Measurements from ENCODE around the gene CTRL. TPM values are rescaled to one million over a fixed set of nuclear protein-coding genes. Genes with fewer than 3 reads are reported as not detected.

CTRL gene
- total and polyA plus RNA-seq, 2 donors (not counting 3 experiments of a cell fraction or from before 2014, with no cell fraction given) = 1.0 to 1.1 TPM

DNA sequence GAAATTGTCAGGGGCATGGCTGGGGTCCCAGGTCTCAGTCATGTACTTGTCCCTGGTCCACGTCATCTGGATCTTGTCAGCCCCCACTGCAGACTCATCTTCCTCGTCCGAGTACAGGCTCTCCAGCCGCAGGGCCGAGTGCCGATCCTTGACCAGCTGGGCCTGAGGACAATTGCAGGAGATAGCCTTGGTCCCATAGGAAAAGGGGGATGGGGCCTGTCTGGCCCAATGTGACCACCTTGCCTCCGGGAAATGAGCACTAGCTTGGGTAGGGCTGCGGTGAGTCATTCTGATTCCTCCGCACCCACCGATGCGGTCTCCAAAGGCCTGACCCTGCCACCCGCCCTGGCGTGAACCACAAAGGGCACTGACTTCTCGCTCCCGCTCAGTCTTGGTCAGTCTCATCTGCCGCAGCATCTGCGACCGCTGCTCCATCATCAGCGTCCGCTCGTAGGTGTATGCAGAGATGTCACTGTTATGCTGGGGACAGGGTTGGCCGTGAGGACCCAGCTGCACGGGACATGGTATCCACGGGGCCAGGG lies 13.8 kb upstream of the CTRL start:
- H4K20me1 ChIP-seq (replicated peaks; ENCODE audit: control insufficient read depth, extremely low read depth, insufficient read depth, low read length) = no peaks in the 10 kb centered on the region
- POLR2A ChIA-PET = no interaction called here
- H3K27me3 ChIP-seq (ENCODE audit: control insufficient read depth in 2 of 2, insufficient read depth in 2 of 2, low read length in 2 of 2) = no peaks in the 10 kb centered on the region
- no peak for FAIRE-seq
- no peaks in the 10 kb centered on the region for H3K9me1 ChIP-seq (replicated peaks; ENCODE audit: control insufficient read depth, extremely low read depth, insufficient read depth, low read length)
- CTCF ChIA-PET = interaction anchor here (1.3 to 1.4 kb wide), 2 partner anchors 62 to 129 kb away, joined by 3 to 5 read pairs; no protein-coding TSS in a partner anchor
- no peak overlapping the region for H3K27ac ChIP-seq (ENCODE audit: insufficient read depth, low read depth, low read length)
- H3K4me1 ChIP-seq (ENCODE audit: control insufficient read depth, extremely low read depth, insufficient read depth, low read length) = no peaks in the 10 kb centered on the region
- no peaks in the 10 kb centered on the region for H3K9me3 ChIP-seq (replicated peaks; ENCODE audit: control insufficient read depth, insufficient read depth, low read length)
- no peak for DNase-seq (ENCODE audit: low read depth, low spot score)
- peaks cover 25 to 77% of the 10 kb centered on the region in 2 experiments for H3K36me3 ChIP-seq (ENCODE audit: control insufficient read depth in 2 of 2, extremely low read depth in 1 of 2, insufficient read depth in 2 of 2, low read length in 2 of 2)
- no peak overlapping the region for H3K4me3 ChIP-seq (replicated peaks in 1 of 3; ENCODE audit: insufficient read depth in 1 of 3, low read depth in 1 of 3, low read length in 3 of 3)
- intact Hi-C loops (cut with micrococcal nuclease) (no loop called here), dilution Hi-C loops (cut with MboI; ENCODE audit: extremely low pct_ligation_motif_present, low sequenced_read_pairs) (no loop called here)
- no peak overlapping the region for H3K4me2 ChIP-seq (ENCODE audit: insufficient read depth, low read length)
- no peak overlapping the region for H2AFZ ChIP-seq (ENCODE audit: low read depth, low read length)
- BruUV-seq (replicated peaks) = TSS peak; percentile 14
- H3K9ac ChIP-seq (replicated peaks; ENCODE audit: extremely low read depth, insufficient read depth, low read length) = no peak overlapping the region
- TF ChIP-seq JUN (IDR thresholded peaks at IDR 0.05; ENCODE audit: borderline replicate concordance, insufficient read depth, insufficient read length, low read depth) = no peak
- H3K79me2 ChIP-seq (ENCODE audit: control insufficient read depth, insufficient read depth, low read length) = no peaks in the 10 kb centered on the region

DNA sequence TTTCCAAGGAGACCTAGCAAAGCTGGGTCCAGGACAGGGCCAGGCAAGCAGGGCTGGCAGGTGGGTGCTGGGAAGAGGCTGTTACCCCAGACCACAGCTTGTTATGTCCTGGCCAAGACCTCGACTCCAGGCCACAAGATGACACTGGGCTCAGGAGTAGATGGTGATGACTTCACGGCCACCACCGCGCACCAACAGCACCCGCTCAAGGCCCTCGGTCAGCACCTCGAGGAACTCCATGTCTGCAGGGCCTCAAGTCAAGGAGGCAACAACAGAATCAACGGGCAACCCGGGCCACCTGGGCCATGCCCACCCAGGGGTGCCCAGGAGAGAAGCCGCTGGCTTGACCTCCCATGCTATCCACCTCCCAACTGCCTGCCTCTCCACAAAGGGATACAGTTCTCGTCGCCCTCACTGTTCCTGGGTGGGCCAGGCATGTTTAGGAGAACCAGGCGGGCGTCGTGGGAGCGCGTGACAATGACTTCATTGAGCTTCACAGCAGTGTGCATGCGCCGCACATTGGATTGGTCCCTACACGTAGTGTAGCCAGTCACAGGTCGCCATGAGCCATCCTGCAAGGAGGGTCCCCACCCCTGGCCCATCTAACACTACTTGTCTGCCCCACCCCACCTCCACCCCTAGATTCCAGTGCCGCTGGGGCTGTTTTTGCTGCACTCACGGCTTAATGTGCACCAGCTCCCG lies 13.2 kb upstream of the CTRL start:
- H3K36me3 ChIP-seq (ENCODE audit: control insufficient read depth in 2 of 2, extremely low read depth in 1 of 2, insufficient read depth in 2 of 2, low read length in 2 of 2) = peaks cover 25 to 77% of the 10 kb centered on the region in 2 experiments
- TF ChIP-seq FOS (IDR thresholded peaks at IDR 0.05; ENCODE audit: borderline replicate concordance, insufficient read depth, low read length) (no peak), GATA2 (IDR thresholded peaks at IDR 0.05; ENCODE audit: insufficient read depth, insufficient read length, low read depth, low read length) (no peak), POLR2A (IDR thresholded peaks at IDR 0.05; ENCODE audit: low read depth, low read length) (no peak), POLR2AphosphoS5 (IDR thresholded peaks at IDR 0.05; ENCODE audit: insufficient read depth, low read depth, low read length) (no peak), MYC (IDR thresholded peaks at IDR 0.05; ENCODE audit: low read depth, low read length) (no peak), EZH2 (IDR thresholded peaks at IDR 0.05; ENCODE audit: borderline replicate concordance, low read depth, low read length, severe bottlenecking) (no peak), JUN (IDR thresholded peaks at IDR 0.05; ENCODE audit: borderline replicate concordance, insufficient read depth, insufficient read length, low read depth) (no peak)
- TF ChIP-seq, protein P1, sequence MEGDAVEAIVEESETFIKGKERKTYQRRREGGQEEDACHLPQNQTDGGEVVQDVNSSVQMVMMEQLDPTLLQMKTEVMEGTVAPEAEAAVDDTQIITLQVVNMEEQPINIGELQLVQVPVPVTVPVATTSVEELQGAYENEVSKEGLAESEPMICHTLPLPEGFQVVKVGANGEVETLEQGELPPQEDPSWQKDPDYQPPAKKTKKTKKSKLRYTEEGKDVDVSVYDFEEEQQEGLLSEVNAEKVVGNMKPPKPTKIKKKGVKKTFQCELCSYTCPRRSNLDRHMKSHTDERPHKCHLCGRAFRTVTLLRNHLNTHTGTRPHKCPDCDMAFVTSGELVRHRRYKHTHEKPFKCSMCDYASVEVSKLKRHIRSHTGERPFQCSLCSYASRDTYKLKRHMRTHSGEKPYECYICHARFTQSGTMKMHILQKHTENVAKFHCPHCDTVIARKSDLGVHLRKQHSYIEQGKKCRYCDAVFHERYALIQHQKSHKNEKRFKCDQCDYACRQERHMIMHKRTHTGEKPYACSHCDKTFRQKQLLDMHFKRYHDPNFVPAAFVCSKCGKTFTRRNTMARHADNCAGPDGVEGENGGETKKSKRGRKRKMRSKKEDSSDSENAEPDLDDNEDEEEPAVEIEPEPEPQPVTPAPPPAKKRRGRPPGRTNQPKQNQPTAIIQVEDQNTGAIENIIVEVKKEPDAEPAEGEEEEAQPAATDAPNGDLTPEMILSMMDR (IDR thresholded peaks at IDR 0.05; ENCODE audit: extremely low read depth in 1 of 2, insufficient read depth in 1 of 2, low read depth in 1 of 2, low read length in 2 of 2) = no peak
- TF ChIP-seq, protein P2, sequence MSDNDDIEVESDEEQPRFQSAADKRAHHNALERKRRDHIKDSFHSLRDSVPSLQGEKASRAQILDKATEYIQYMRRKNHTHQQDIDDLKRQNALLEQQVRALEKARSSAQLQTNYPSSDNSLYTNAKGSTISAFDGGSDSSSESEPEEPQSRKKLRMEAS (IDR thresholded peaks at IDR 0.05; ENCODE audit: insufficient read depth, insufficient read length) = no peak

More for the DNA sequence above, 13.2 kb upstream of the CTRL start:
- no peak for DNase-seq (ENCODE audit: low read depth, low spot score)
- Histone ChIP-seq H2AFZ (ENCODE audit: low read depth, low read length) (no peak overlapping the region), H3K9me3 (replicated peaks; ENCODE audit: control insufficient read depth, insufficient read depth, low read length) (no peaks in the 10 kb centered on the region), H3K27me3 (ENCODE audit: control insufficient read depth in 2 of 2, insufficient read depth in 2 of 2, low read length in 2 of 2) (no peaks in the 10 kb centered on the region), H3K9ac (replicated peaks; ENCODE audit: extremely low read depth, insufficient read depth, low read length) (no peak overlapping the region), H3K4me1 (ENCODE audit: control insufficient read depth, extremely low read depth, insufficient read depth, low read length) (no peaks in the 10 kb centered on the region), H3K4me2 (ENCODE audit: insufficient read depth, low read length) (no peak overlapping the region), H4K20me1 (replicated peaks; ENCODE audit: control insufficient read depth, extremely low read depth, insufficient read depth, low read length) (no peaks in the 10 kb centered on the region), H3K9me1 (replicated peaks; ENCODE audit: control insufficient read depth, extremely low read depth, insufficient read depth, low read length) (no peaks in the 10 kb centered on the region), H3K27ac (ENCODE audit: insufficient read depth, low read depth, low read length) (no peak overlapping the region), H3K4me3 (replicated peaks in 1 of 3; ENCODE audit: insufficient read depth in 1 of 3, low read depth in 1 of 3, low read length in 3 of 3) (no peak overlapping the region), H3K79me2 (ENCODE audit: control insufficient read depth, insufficient read depth, low read length) (no peaks in the 10 kb centered on the region)
- intact Hi-C loops (cut with micrococcal nuclease) (no loop called here), dilution Hi-C loops (cut with MboI; ENCODE audit: extremely low pct_ligation_motif_present, low sequenced_read_pairs) (no loop called here)
- POLR2A ChIA-PET = no interaction called here
- BruUV-seq (replicated peaks) = no TSS peak
- no peak for FAIRE-seq
- CTCF ChIA-PET = interaction anchor here (1.3 to 1.4 kb wide), 2 partner anchors 61 to 128 kb away, joined by 3 to 5 read pairs; no protein-coding TSS in a partner anchor

Data from endothelial cell of umbilical vein (primary cell).